Stomach (tissue), 9 donors: Measurements from ENCODE around the gene ALDH1A2. TPM values are rescaled to one million over a fixed set of nuclear protein-coding genes. Genes with fewer than 3 reads are reported as not detected.

Source experiments
- DNase-seq, 2 donors: peaks; one replicate each; pipeline versions ENCODE4 v3.0.0 to v3.0.0-alpha.2; 2013 to 2019
- H3K27ac ChIP-seq, 5 donors: fragments of 200-600 bp in 4 of 5; sonication (generic) in 4 of 5; one replicate each; pipeline ENCODE4 v1.5.1; 2013 to 2019; ENCODE audit warnings: mild to moderate bottlenecking in 1 of 5, moderate library complexity in 1 of 5
- H3K27me3 ChIP-seq, 3 donors: fragments of 200-600 bp; sonication (generic); one replicate each; pipeline ENCODE4 v1.5.1; 2017 to 2019; ENCODE audit warnings: mixed run types in 1 of 3
- H3K36me3 ChIP-seq, 4 donors: fragments of 200-600 bp; sonication (generic); 1 replicate in 3 of 4; 2 replicates in 1 of 4; pipeline ENCODE4 v1.5.1; 2016 to 2019
- H3K4me1 ChIP-seq, 4 donors: fragments of 200-600 bp; sonication (generic); one replicate each; pipeline ENCODE4 v1.5.1; 2016 to 2019
- H3K4me3 ChIP-seq, 4 donors: fragments of 200-600 bp; sonication (generic) in 3 of 4; one replicate each; pipeline ENCODE4 v1.5.1; 2016 to 2019; ENCODE audit warnings: mild to moderate bottlenecking in 1 of 4
- H3K9me3 ChIP-seq, 4 donors: fragments of 200-600 bp; sonication (generic); one replicate each; pipeline ENCODE4 v1.5.1; 2016 to 2019
- CTCF ChIP-seq, 7 experiments: fragments of 450-650 bp in 4 of 7; fragments of 200-600 bp in 3 of 7; sonication (generic) in 3 of 7; IDR thresholded peaks; one replicate each; pipeline ENCODE4 v1.5.1; 2016 to 2019; ENCODE audit warnings: antibody characterized with exemption in 7 of 7, control low read depth in 2 of 7, mild to moderate bottlenecking in 1 of 7
- EP300 ChIP-seq: sonication (generic); formaldehyde crosslinking; IDR thresholded peaks from one replicate; pipeline ENCODE4 v1.6.1; 2017; ENCODE audit warnings: antibody characterized with exemption
- POLR2A ChIP-seq, 4 donors: fragments of 450-650 bp; IDR thresholded peaks; one replicate each; pipeline ENCODE4 v1.6.1; 2016; ENCODE audit warnings: antibody characterized with exemption in 4 of 4, control low read depth in 2 of 4, mild to moderate bottlenecking in 1 of 4, moderate library complexity in 1 of 4
- POLR2AphosphoS5 ChIP-seq, 3 donors: sonication (generic); formaldehyde crosslinking; IDR thresholded peaks; one replicate each; pipeline ENCODE4 v1.6.1; 2016; ENCODE audit warnings: antibody characterized with exemption in 3 of 3
- WGBS, 5 donors: extraction: QIAGEN DNeasy Blood & Tissue Kit in 3 of 5; methylation state at CpG; one replicate each; pipeline versions ENCODE4 v1.1.5 to v1.1.7; 2013 to 2018; 5-methylcytosine and 5-hydroxymethylcytosine counted together
- intact Hi-C: fragments of 100-400 bp; cut with DNase I; formaldehyde crosslinking; loops from one replicate; pipeline ENCODE4 v1.15.1; 2023; ENCODE audit warnings: low total_unique reads
- polyA plus RNA-seq, 3 donors: library from polyadenylated mRNA; stranded (reverse); fragments of 200-250 nt; gene quantifications; one replicate each; pipeline ENCODE4 v1.2.3, GENCODE V29; 2013
- total RNA-seq, 5 donors: library from RNA; depleted of rRNA; stranded (reverse); fragments of >200 nt; gene quantifications; one replicate each; pipeline versions ENCODE4 v1.1.0 to v1.2.3, GENCODE V29; 2014 to 2016
- donor health status: healthy with polysubstance abuse.
- donor health status: Bipolar disorder and iron deficiency.
- donor health status: healthy.

ALDH1A2 gene
- total and polyA plus RNA-seq, 8 donors, result 0.15 to 4.4 (median 1.1) TPM; not detected in 2

GRCh38 chr15:57916695-57917094, 148.8 kb downstream of the ALDH1A2 start:
- no peaks in the 10 kb centered on the region for H3K9me3 ChIP-seq
- peak in 1 of 2 donors; percentile 21 for DNase-seq
- no peaks in the 10 kb centered on the region for H3K36me3 ChIP-seq
- TF ChIP-seq EP300, result no peak
- TF ChIP-seq CTCF (IDR thresholded peaks at IDR 0.05), result no peak
- no peak for TF ChIP-seq POLR2A (IDR thresholded peaks at IDR 0.05)
- TF ChIP-seq POLR2AphosphoS5 (IDR thresholded peaks at IDR 0.05), result no peak
- WGBS, 5 donors, result 61 to 70% (median 63%) methylated on average over 8 of the region's 8 CpGs
- intact Hi-C loops, result no loop called here
- no peaks in the 10 kb centered on the region for H3K27me3 ChIP-seq
- peaks cover 4 to 13% (median 7%) of the 10 kb centered on the region in 4 donors for H3K4me1 ChIP-seq
- no peak overlapping the region for H3K27ac ChIP-seq
- no peak overlapping the region for H3K4me3 ChIP-seq

GRCh38 chr15:57915827-57916531, 149.5 kb downstream of the ALDH1A2 start:
- intact Hi-C loops, result no loop called here
- peaks cover 0 to 6% (median 3%) of the 10 kb centered on the region in 4 donors for H3K4me1 ChIP-seq
- H3K27ac ChIP-seq, result no peak overlapping the region
- WGBS, 5 donors, result 88 to 92% (median 90%) methylated on average over 14 to 15 of the region's 15 CpGs
- DNase-seq, result no peak
- H3K27me3 ChIP-seq, result no peaks in the 10 kb centered on the region
- H3K9me3 ChIP-seq, result no peaks in the 10 kb centered on the region
- no peak overlapping the region for H3K4me3 ChIP-seq
- no peak for TF ChIP-seq EP300
- TF ChIP-seq POLR2A (IDR thresholded peaks at IDR 0.05), result no peak
- TF ChIP-seq POLR2AphosphoS5 (IDR thresholded peaks at IDR 0.05), result no peak
- no peak for TF ChIP-seq CTCF (IDR thresholded peaks at IDR 0.05)
- H3K36me3 ChIP-seq, result no peaks in the 10 kb centered on the region

- H3K27me3 ChIP-seq, result no peaks in the 10 kb centered on the region
- no peak for TF ChIP-seq POLR2AphosphoS5 (IDR thresholded peaks at IDR 0.05)
- TF ChIP-seq CTCF (IDR thresholded peaks at IDR 0.05), result no peak
- TF ChIP-seq POLR2A (IDR thresholded peaks at IDR 0.05), result no peak
- H3K9me3 ChIP-seq, result no peaks in the 10 kb centered on the region
- H3K4me1 ChIP-seq, result no peaks in the 10 kb centered on the region
- 45 to 63% (median 52%) methylated on average over 9 of the region's 9 CpGs for WGBS, 5 donors
- no peaks in the 10 kb centered on the region for H3K36me3 ChIP-seq
- intact Hi-C loops, result no loop called here
- no peak overlapping the region for H3K27ac ChIP-seq
- no peak for DNase-seq
- no peak overlapping the region for H3K4me3 ChIP-seq
Measured at GRCh38 chr15:57914350-57915055, 151.0 kb downstream of the ALDH1A2 start.

GRCh38 chr15:57911247-57911646, 154.3 kb downstream of the ALDH1A2 start:
- TF ChIP-seq CTCF (IDR thresholded peaks at IDR 0.05) (no peak), POLR2AphosphoS5 (IDR thresholded peaks at IDR 0.05) (no peak), POLR2A (IDR thresholded peaks at IDR 0.05) (no peak), EP300 (no peak)
- intact Hi-C loops, result no loop called here

More at GRCh38 chr15:57911247-57911646, 154.3 kb downstream of the ALDH1A2 start:
- no peaks in the 10 kb centered on the region for H3K36me3 ChIP-seq
- no peak overlapping the region for H3K27ac ChIP-seq
- H3K9me3 ChIP-seq, result no peaks in the 10 kb centered on the region
- no peaks in the 10 kb centered on the region for H3K4me1 ChIP-seq
- DNase-seq, result peak in 1 of 2 donors; percentile 8
- WGBS, 5 donors, result 39 to 56% (median 54%) methylated on average over 1 of the region's 1 CpG
- H3K27me3 ChIP-seq, result peaks cover 0 to 6% (median 0%) of the 10 kb centered on the region in 3 donors
- no peak overlapping the region for H3K4me3 ChIP-seq
